Breast epithelium (tissue), 3 donors: Measurements from ENCODE around the gene SYNDIG1.

Experiments used
- CTCF ChIP-seq, 3 donors: fragments of 450-650 bp; IDR thresholded peaks; one replicate each; pipeline ENCODE4 v1.5.1; 2016 to 2017; ENCODE audit warnings: antibody characterized with exemption in 3 of 3, mild to moderate bottlenecking in 3 of 3, moderate library complexity in 3 of 3
- POLR2A ChIP-seq: fragments of 450-650 bp; IDR thresholded peaks from one replicate; pipeline ENCODE4 v1.6.1; 2016; ENCODE audit warnings: antibody characterized with exemption, mild to moderate bottlenecking, moderate library complexity

DNA sequence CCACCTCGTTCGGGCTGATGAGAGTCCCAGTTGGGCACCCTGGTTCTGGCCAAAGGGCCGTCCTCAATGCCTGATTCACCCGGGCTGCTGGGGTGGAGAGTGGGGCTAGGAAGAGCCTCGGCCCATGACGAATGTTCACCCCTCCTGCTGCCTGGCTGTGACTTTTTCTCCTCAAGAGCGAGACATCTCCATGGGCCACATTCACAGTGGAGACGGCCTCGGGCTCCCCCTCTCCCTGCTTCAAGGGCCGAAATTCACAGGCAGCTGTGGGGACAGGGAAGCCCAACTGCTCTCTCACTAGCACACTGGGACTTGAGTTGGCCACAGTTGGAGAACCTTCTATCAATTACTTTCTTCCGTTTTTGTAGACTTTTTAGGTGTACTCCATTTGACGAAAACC lies 138.0 kb downstream of the SYNDIG1 start:
- TF ChIP-seq CTCF (IDR thresholded peaks at IDR 0.05) (no peak), POLR2A (no peak)
